Measurements from ENCODE around the gene GFRA4.

- TF ChIP-seq CTCF (IDR thresholded peaks at IDR 0.05 in 4 of 5, conservative IDR thresholded peaks at IDR 0.05 in 1 of 5) (no peak), POLR2A (IDR thresholded peaks at IDR 0.05) (no peak)
These were observed 10.2 kb upstream of the GFRA4 start for GRCh38 chr20:3673221-3674070.
